Prostate gland (tissue), 2 donors: Measurements from ENCODE around the gene INO80D. TPM values are rescaled to one million over a fixed set of nuclear protein-coding genes. Genes with fewer than 3 reads are reported as not detected.

ENCODE experiments used
- DNase-seq: peaks from one replicate; pipeline ENCODE4 v3.0.0-alpha.2; 2019; ENCODE audit warnings: low spot score
- H3K27ac ChIP-seq, 2 donors: fragments of 200-600 bp; sonication (generic); 2 replicates each; pipeline ENCODE4 v1.5.1; 2017 to 2019
- H3K27me3 ChIP-seq: fragments of 200-600 bp; sonication (generic); replicated peaks from 2 replicates; pipeline ENCODE4 v1.5.1; 2019; ENCODE audit not compliant: insufficient read depth
- H3K36me3 ChIP-seq, 2 donors: fragments of 200-600 bp; sonication (generic); 1 replicate in 1 of 2; 2 replicates in 1 of 2; pipeline versions ENCODE4 v1.5.1 to v1.8.1; 2017 to 2019
- H3K4me1 ChIP-seq: fragments of 200-600 bp; sonication (generic); replicated peaks from 2 replicates; pipeline ENCODE4 v1.5.1; 2019
- H3K4me3 ChIP-seq, 2 donors: fragments of 200-600 bp; sonication (generic); 2 replicates each; pipeline ENCODE4 v1.5.1; 2017 to 2019
- H3K9me3 ChIP-seq: fragments of 200-600 bp; sonication (generic); 2 replicates; pipeline ENCODE4 v1.5.1; 2017
- POLR2A ChIP-seq: fragments of 450-650 bp; IDR thresholded peaks from one replicate; pipeline ENCODE4 v1.6.1; 2016; ENCODE audit warnings: antibody characterized with exemption, mild to moderate bottlenecking
- POLR2AphosphoS5 ChIP-seq: sonication (generic); formaldehyde crosslinking; IDR thresholded peaks from one replicate; pipeline ENCODE4 v1.6.1; 2017; ENCODE audit warnings: antibody characterized with exemption
- WGBS: methylation state at CpG from one replicate; pipeline ENCODE4 v1.1.5; 2018; 5-methylcytosine and 5-hydroxymethylcytosine counted together
- intact Hi-C: fragments of 100-400 bp; cut with DNase I; formaldehyde crosslinking; loops from one replicate; pipeline ENCODE4 v1.14.2; 2022
- total RNA-seq, 2 donors: library from RNA; depleted of rRNA; stranded (reverse); fragments of >200 nt; gene quantifications; one replicate each; pipeline ENCODE4 v1.1.0, GENCODE V29; 2016
- TF ChIP-seq, protein P1 (sequence below), 4 experiments: fragments of 200-600 bp in 2 of 4; fragments of 450-650 bp in 2 of 4; sonication (generic) in 2 of 4; IDR thresholded peaks; 1 replicate in 3 of 4; 2 replicates in 1 of 4; pipeline ENCODE4 v1.5.1; 2016 to 2019; ENCODE audit warnings: antibody characterized with exemption in 4 of 4, mild to moderate bottlenecking in 2 of 4, moderate library complexity in 2 of 4

INO80D gene
- total RNA-seq, 2 donors from 2014 or later: 11.7 to 32.8 TPM

DNA sequence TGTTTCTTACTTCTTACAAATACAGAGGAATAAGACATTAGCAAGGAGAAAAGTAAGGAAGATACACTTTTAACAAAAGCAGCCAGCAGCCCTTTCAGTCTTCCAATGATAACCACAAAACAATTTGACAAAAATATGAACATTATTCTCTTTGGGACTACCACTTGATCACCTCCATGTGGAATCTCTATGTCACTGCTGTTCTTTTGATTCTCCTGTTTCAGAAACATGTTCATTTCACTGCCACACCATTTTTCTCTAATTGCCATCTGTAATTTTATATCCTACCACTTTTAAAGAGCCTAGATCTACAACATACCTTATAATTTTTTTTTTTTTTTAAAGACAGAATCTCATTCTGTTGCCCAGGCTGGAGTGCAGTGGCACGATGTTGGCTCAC, 10.9 kb downstream of the INO80D start:
- Histone ChIP-seq H3K27me3 (no peaks in the 10 kb centered on the region), H3K27ac (no peak overlapping the region), H3K4me1 (no peaks in the 10 kb centered on the region), H3K9me3 (no peaks in the 10 kb centered on the region), H3K4me3 (no peak overlapping the region), H3K36me3 (no peaks in the 10 kb centered on the region)
- no peak for DNase-seq
- intact Hi-C loops: no loop called here
- WGBS: 81% methylated on average over 1 of the region's 1 CpG
- no peak for TF ChIP-seq POLR2A
- no peak for TF ChIP-seq POLR2AphosphoS5

GRCh38 chr2:206071807-206072206, 14.2 kb downstream of the INO80D start:
- no peaks in the 10 kb centered on the region for H3K4me1 ChIP-seq
- H3K9me3 ChIP-seq: no peaks in the 10 kb centered on the region
- DNase-seq: no peak
- H3K27ac ChIP-seq: no peak overlapping the region
- no peaks in the 10 kb centered on the region for H3K27me3 ChIP-seq
- WGBS: 59% methylated on average over 1 of the region's 1 CpG
- H3K36me3 ChIP-seq: no peaks in the 10 kb centered on the region
- intact Hi-C loops: no loop called here
- no peak overlapping the region for H3K4me3 ChIP-seq
- TF ChIP-seq POLR2AphosphoS5 (no peak), POLR2A (no peak)
- TF ChIP-seq, protein P1, sequence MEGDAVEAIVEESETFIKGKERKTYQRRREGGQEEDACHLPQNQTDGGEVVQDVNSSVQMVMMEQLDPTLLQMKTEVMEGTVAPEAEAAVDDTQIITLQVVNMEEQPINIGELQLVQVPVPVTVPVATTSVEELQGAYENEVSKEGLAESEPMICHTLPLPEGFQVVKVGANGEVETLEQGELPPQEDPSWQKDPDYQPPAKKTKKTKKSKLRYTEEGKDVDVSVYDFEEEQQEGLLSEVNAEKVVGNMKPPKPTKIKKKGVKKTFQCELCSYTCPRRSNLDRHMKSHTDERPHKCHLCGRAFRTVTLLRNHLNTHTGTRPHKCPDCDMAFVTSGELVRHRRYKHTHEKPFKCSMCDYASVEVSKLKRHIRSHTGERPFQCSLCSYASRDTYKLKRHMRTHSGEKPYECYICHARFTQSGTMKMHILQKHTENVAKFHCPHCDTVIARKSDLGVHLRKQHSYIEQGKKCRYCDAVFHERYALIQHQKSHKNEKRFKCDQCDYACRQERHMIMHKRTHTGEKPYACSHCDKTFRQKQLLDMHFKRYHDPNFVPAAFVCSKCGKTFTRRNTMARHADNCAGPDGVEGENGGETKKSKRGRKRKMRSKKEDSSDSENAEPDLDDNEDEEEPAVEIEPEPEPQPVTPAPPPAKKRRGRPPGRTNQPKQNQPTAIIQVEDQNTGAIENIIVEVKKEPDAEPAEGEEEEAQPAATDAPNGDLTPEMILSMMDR (IDR thresholded peaks at IDR 0.05): no peak

DNA sequence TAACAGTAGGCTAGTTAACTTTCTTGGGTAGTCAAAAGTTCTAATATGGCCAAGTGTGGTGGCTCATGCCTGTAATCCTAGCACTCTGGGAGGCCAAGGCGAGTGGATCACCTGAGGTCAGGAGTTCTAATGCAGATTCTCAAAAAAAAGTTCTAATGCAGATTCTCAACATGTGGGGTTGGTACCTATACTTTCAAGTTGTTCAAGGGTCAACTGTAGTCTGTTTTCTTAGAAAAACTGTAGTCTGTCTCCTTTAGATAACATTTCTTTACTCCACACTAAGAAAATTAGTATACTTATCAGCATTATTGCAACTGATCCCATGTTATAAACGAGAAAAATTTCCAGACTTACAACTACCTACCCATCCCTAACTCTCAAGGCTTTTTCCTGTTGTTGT, 16.6 kb downstream of the INO80D start:
- Histone ChIP-seq H3K4me1 (no peaks in the 10 kb centered on the region), H3K4me3 (no peak overlapping the region), H3K36me3 (no peaks in the 10 kb centered on the region), H3K9me3 (no peaks in the 10 kb centered on the region), H3K27ac (no peak overlapping the region), H3K27me3 (no peaks in the 10 kb centered on the region)
- no peak for DNase-seq
- intact Hi-C loops: no loop called here
- WGBS: 90% methylated on average over 2 of the region's 2 CpGs
- TF ChIP-seq, protein P1 (IDR thresholded peaks at IDR 0.05): no peak
- no peak for TF ChIP-seq POLR2A
- TF ChIP-seq POLR2AphosphoS5: no peak

- no peaks in the 10 kb centered on the region for H3K4me1 ChIP-seq
- intact Hi-C loops: no loop called here
- WGBS: 96% methylated on average over 1 of the region's 1 CpG
Measured at GRCh38 chr2:206068207-206068606, 17.8 kb downstream of the INO80D start.

DNA sequence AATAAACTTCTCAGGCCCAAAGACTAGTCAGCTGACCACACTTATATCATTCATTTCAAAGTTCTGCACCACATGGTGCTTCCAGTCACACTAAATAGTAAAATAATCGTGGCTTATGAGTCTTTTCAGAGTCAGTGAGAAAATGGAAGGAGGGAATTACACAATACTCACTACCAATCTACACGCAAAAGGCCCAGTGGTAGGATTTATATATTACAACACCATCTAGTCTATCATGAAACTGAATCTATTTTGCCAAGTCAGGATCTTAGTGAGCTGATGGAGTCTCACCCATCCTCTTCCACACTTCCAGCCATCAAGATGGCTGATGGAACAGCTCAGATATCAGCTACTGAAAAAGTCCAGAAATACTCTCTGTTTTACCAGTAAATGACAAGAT, 21.9 kb downstream of the INO80D start:
- Histone ChIP-seq H3K4me3 (no peak overlapping the region), H3K27ac (no peak overlapping the region)
- DNase-seq: no peak

More at GRCh38 chr2:206068207-206068606, 17.8 kb downstream of the INO80D start:
- H3K27ac ChIP-seq: no peak overlapping the region
- no peaks in the 10 kb centered on the region for H3K9me3 ChIP-seq
- TF ChIP-seq POLR2A: no peak
- TF ChIP-seq POLR2AphosphoS5: no peak
- TF ChIP-seq, protein P1 (IDR thresholded peaks at IDR 0.05): no peak
- DNase-seq: no peak
- no peaks in the 10 kb centered on the region for H3K36me3 ChIP-seq
- H3K27me3 ChIP-seq: no peaks in the 10 kb centered on the region
- H3K4me3 ChIP-seq: no peak overlapping the region

More for the DNA sequence above, 21.9 kb downstream of the INO80D start:
- TF ChIP-seq POLR2A (no peak), POLR2AphosphoS5 (no peak)
- TF ChIP-seq, protein P1 (IDR thresholded peaks at IDR 0.05): no peak
- intact Hi-C loops: loop anchor here (5.0 kb wide), 1 partner anchor 218 kb away; no protein-coding TSS in a partner anchor
- no peaks in the 10 kb centered on the region for H3K27me3 ChIP-seq
- no peaks in the 10 kb centered on the region for H3K4me1 ChIP-seq
- 93% methylated on average over 2 of the region's 2 CpGs for WGBS
- no peaks in the 10 kb centered on the region for H3K9me3 ChIP-seq
- H3K36me3 ChIP-seq: no peaks in the 10 kb centered on the region
